GM15510 (cell line): Measurements from ENCODE around the gene VSIG10.

Source experiments
- POLR2A ChIP-seq: IDR thresholded peaks from 3 replicates; pipeline ENCODE4 v1.6.1; 2011; ENCODE audit warnings: borderline replicate concordance; ENCODE audit not compliant: insufficient read length; ENCODE audit errors: extremely low read depth

The VSIG10 gene

GRCh38 chr12:118034429-118035189, 69.2 kb downstream of the VSIG10 start:
- TF ChIP-seq POLR2A: no peak

- no peak for TF ChIP-seq POLR2A
These were observed 69.9 kb downstream of the VSIG10 start for GRCh38 chr12:118033902-118034301.

GRCh38 chr12:118033323-118033722, 70.5 kb downstream of the VSIG10 start:
- TF ChIP-seq POLR2A: no peak

- no peak for TF ChIP-seq POLR2A
These were observed 71.6 kb downstream of the VSIG10 start for GRCh38 chr12:118032188-118032587.

- TF ChIP-seq POLR2A: no peak
These were observed 74.6 kb downstream of the VSIG10 start for GRCh38 chr12:118029166-118029565.

- no peak for TF ChIP-seq POLR2A
These were observed 78.6 kb downstream of the VSIG10 start for GRCh38 chr12:118025168-118025567.

GRCh38 chr12:118023301-118023860, 80.4 kb downstream of the VSIG10 start:
- no peak for TF ChIP-seq POLR2A

- no peak for TF ChIP-seq POLR2A
These were observed 81.1 kb downstream of the VSIG10 start for GRCh38 chr12:118022728-118023109.

- no peak for TF ChIP-seq POLR2A
These were observed 83.8 kb downstream of the VSIG10 start for GRCh38 chr12:118020036-118020435.

- TF ChIP-seq POLR2A: no peak
These were observed 85.9 kb downstream of the VSIG10 start for GRCh38 chr12:118017926-118018325.

GRCh38 chr12:118016424-118017264, 87.2 kb downstream of the VSIG10 start, which contains the start of gene RFC5:
TSS of gene RFC5 (plus strand) at chr12:118016703. CDS start at chr12:118016828, 125 bp downstream.
- TF ChIP-seq POLR2A: peak; percentile 88

GRCh38 chr12:118015944-118016343, 87.9 kb downstream of the VSIG10 start:
- no peak for TF ChIP-seq POLR2A

GRCh38 chr12:118015306-118015705, 88.5 kb downstream of the VSIG10 start:
- no peak for TF ChIP-seq POLR2A
